HepG2 (cell line): Measurements from ENCODE around the gene PRSS27. TPM values are rescaled to one million over a fixed set of nuclear protein-coding genes. Genes with fewer than 3 reads are reported as not detected.

Experiments used
- ATF1 ChIP-seq: IDR thresholded peaks from 2 replicates; pipeline ENCODE4 v1.6.1; 2016; ENCODE audit warnings: mild to moderate bottlenecking, control low read depth
- EED ChIP-seq: sonication (generic); formaldehyde crosslinking; IDR thresholded peaks from 2 replicates; pipeline ENCODE4 v1.5.0; 2020; ENCODE audit warnings: mild to moderate bottlenecking, missing genetic modification reagents
- ELF3 ChIP-seq: IDR thresholded peaks from 2 replicates; pipeline ENCODE4 v1.6.1; 2016; ENCODE audit warnings: missing genetic modification reagents, missing compliant biosample characterization
- KDM5A ChIP-seq: fragments of 200-600 bp; sonication (generic); IDR thresholded peaks from 2 replicates; pipeline ENCODE4 v1.7.0; 2018; ENCODE audit warnings: antibody characterized with exemption, mild to moderate bottlenecking, low read length, borderline replicate concordance
- PHB2 ChIP-seq: fragments of 450-650 bp; IDR thresholded peaks from 2 replicates; pipeline ENCODE4 v1.6.1; 2018; ENCODE audit not compliant: partially characterized antibody
- SMC3 ChIP-seq: IDR thresholded peaks from 2 replicates; pipeline ENCODE4 v1.6.1; 2011; ENCODE audit warnings: low read length, improper control_type of control experiment
- SOX6 ChIP-seq, 2 experiments: fragments of 450-650 bp in 1 of 2; sonication (generic) in 1 of 2; formaldehyde crosslinking in 1 of 2; IDR thresholded peaks; 2 replicates each; pipeline versions ENCODE4 v1.4.0 to v1.6.1; 2017 to 2020; ENCODE audit warnings: antibody characterized with exemption in 1 of 2, mild to moderate bottlenecking in 1 of 2, missing genetic modification reagents in 1 of 2
- ZFAT ChIP-seq: sonication (generic); formaldehyde crosslinking; conservative IDR thresholded peaks from 2 replicates; pipeline ENCODE4 v1.8.1; 2023; ENCODE audit warnings: missing genetic modification reagents, inconsistent platforms
- ZMYM4 ChIP-seq: sonication (generic); formaldehyde crosslinking; IDR thresholded peaks from 2 replicates; pipeline ENCODE4 v1.8.1; 2023; ENCODE audit warnings: mild to moderate bottlenecking, missing genetic modification reagents
- ZNF331 ChIP-seq: sonication (generic); formaldehyde crosslinking; IDR thresholded peaks from 2 replicates; pipeline ENCODE4 v1.4.0; 2020; ENCODE audit warnings: missing genetic modification reagents
- ZNF383 ChIP-seq: sonication (generic); formaldehyde crosslinking; IDR thresholded peaks from 2 replicates; pipeline ENCODE4 v1.4.0; 2020; ENCODE audit warnings: missing genetic modification reagents, mild to moderate bottlenecking, borderline replicate concordance
- ZNF44 ChIP-seq: sonication (generic); formaldehyde crosslinking; IDR thresholded peaks from 2 replicates; pipeline ENCODE4 v1.5.1; 2020; ENCODE audit warnings: mild to moderate bottlenecking, missing genetic modification reagents
- ZNF496 ChIP-seq: sonication (generic); formaldehyde crosslinking; IDR thresholded peaks from 2 replicates; pipeline ENCODE4 v1.8.1; 2023; ENCODE audit warnings: mild to moderate bottlenecking, moderate library complexity, missing genetic modification reagents; ENCODE audit not compliant: insufficient replicate concordance
- ZNF607 ChIP-seq: sonication (generic); formaldehyde crosslinking; IDR thresholded peaks from 2 replicates; pipeline ENCODE4 v1.5.1; 2020; ENCODE audit warnings: missing genetic modification reagents, mild to moderate bottlenecking, borderline replicate concordance
- ZNF773 ChIP-seq: sonication (generic); formaldehyde crosslinking; IDR thresholded peaks from 2 replicates; pipeline ENCODE4 v1.4.0; 2020; ENCODE audit warnings: missing genetic modification reagents, borderline replicate concordance
- polyA plus RNA-seq, 8 experiments: library from polyadenylated mRNA; depleted of rRNA in 3 of 8; stranded (reverse) in 7 of 8; unstranded in 1 of 8; fragments of >200 nt; fragmentation: Illumina TruSeq in 4 of 8; extraction: Trizol in 4 of 8; gene quantifications; 2 replicates each; pipeline versions ENCODE4 v1.2.1 to v1.2.3, GENCODE V29; 2011 to 2016; ENCODE audit warnings: low read depth in 4 of 8, missing spikeins in 1 of 8, mixed read lengths in 1 of 8; ENCODE audit not compliant: insufficient read depth in 1 of 8
- total RNA-seq, 5 experiments: library from RNA; depleted of rRNA; stranded (reverse); fragments of >200 nt; fragmentation: Illumina TruSeq; extraction: Trizol; gene quantifications; 2 replicates each; pipeline ENCODE4 v1.2.3, GENCODE V29; 2016; ENCODE audit warnings: low read depth in 1 of 5
- TF ChIP-seq, protein P1 (sequence below): sonication (generic); formaldehyde crosslinking; IDR thresholded peaks from 2 replicates; pipeline ENCODE4 v1.4.0; 2020; ENCODE audit warnings: missing genetic modification reagents, borderline replicate concordance
- TF ChIP-seq, protein P2 (sequence below): sonication (generic); formaldehyde crosslinking; IDR thresholded peaks from 2 replicates; pipeline ENCODE4 v1.4.0; 2020; ENCODE audit warnings: low read depth, mild to moderate bottlenecking, missing genetic modification reagents
- TF ChIP-seq, protein P3 (sequence below): sonication (generic); formaldehyde crosslinking; IDR thresholded peaks from 2 replicates; pipeline ENCODE4 v1.4.0; 2020; ENCODE audit warnings: missing genetic modification reagents
- TF ChIP-seq, protein P4 (sequence below): sonication (generic); formaldehyde crosslinking; IDR thresholded peaks from 2 replicates; pipeline ENCODE4 v1.4.0; 2020; ENCODE audit warnings: missing genetic modification reagents

Gene PRSS27
- total and polyA plus RNA-seq, 2 of the 13 experiments (the other 11 are each of a cell fraction or from before 2014, with no cell fraction given): 0.20 to 0.73 TPM

DNA sequence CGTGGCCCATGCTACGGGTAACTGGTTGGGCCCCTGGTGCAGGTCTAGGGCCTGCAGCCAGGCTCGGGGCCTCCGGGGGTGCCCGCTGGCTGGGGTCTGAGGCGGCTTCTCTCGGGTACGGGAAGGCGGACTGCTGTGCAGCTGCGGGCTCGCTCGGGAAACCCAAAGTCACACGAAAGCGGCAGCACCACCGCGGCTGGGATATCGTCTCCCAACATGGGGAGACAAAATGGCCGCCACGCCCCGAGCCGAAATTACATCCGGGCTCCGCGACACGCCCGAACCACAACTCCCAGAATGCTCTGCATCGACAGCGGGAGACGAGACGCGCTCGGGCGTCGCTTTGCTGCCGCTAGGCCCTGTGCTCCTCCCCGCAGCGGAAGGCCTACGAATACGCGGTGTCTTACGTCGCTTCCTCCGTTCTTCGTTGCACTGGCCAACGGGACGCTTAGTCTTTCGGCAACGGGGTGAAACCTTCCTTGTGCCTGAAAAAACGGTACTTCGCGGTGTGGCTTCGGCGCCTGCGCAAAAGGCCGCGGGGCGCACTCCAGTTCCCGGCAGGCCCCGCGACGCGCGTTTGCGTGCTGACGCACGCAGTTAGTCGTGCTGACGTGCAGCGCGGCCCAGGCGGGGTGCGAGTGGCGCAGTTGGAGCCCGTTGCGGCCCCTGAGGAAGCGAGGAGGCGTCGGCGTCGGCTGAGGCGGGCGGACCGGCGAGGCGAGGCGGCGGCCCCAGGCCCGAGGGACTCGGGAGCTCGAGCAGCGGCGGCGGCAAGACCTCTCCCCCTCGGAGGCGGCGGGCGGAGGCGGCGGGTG is 32.2 kb upstream of the PRSS27 start, which contains the start of gene SRRM2 (continued):
- TF ChIP-seq KDM5A (peak; percentile 48; the same call in 1 of the 2 replicates), ZMYM4 (CRISPR knock-in tag) (peak; percentile 63), ZNF383 (no peak), ZNF331 (0 out of 2 replicates have a peak, but pooled peaks have one; percentile 1), EED (no peak; the same call in 1 of the 2 replicates), ZNF44 (CRISPR knock-in tag) (peak; percentile 46; the same call in 1 of the 2 replicates), ZNF496 (CRISPR knock-in tag) (no peak), SOX6 (IDR thresholded peaks at IDR 0.05) (no peak), SOX6 (CRISPR knock-in tag; IDR thresholded peaks at IDR 0.05) (peak; percentile 61), ZNF607 (CRISPR knock-in tag) (peak; percentile 86), ZNF773 (CRISPR knock-in tag) (peak; percentile 93; the same call in 1 of the 2 replicates), ELF3 (peak; percentile 9; the same call in 1 of the 2 replicates), ZFAT (CRISPR knock-in tag) (peak; percentile 55; the same call in 1 of the 2 replicates), ATF1 (CRISPR knock-in tag) (peak; percentile 92), SMC3 (no peak), PHB2 (no peak)
- TF ChIP-seq, protein P1, sequence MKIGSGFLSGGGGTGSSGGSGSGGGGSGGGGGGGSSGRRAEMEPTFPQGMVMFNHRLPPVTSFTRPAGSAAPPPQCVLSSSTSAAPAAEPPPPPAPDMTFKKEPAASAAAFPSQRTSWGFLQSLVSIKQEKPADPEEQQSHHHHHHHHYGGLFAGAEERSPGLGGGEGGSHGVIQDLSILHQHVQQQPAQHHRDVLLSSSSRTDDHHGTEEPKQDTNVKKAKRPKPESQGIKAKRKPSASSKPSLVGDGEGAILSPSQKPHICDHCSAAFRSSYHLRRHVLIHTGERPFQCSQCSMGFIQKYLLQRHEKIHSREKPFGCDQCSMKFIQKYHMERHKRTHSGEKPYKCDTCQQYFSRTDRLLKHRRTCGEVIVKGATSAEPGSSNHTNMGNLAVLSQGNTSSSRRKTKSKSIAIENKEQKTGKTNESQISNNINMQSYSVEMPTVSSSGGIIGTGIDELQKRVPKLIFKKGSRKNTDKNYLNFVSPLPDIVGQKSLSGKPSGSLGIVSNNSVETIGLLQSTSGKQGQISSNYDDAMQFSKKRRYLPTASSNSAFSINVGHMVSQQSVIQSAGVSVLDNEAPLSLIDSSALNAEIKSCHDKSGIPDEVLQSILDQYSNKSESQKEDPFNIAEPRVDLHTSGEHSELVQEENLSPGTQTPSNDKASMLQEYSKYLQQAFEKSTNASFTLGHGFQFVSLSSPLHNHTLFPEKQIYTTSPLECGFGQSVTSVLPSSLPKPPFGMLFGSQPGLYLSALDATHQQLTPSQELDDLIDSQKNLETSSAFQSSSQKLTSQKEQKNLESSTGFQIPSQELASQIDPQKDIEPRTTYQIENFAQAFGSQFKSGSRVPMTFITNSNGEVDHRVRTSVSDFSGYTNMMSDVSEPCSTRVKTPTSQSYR (CRISPR knock-in tag): no peak; the same call in 1 of the 2 replicates
- TF ChIP-seq, protein P2, sequence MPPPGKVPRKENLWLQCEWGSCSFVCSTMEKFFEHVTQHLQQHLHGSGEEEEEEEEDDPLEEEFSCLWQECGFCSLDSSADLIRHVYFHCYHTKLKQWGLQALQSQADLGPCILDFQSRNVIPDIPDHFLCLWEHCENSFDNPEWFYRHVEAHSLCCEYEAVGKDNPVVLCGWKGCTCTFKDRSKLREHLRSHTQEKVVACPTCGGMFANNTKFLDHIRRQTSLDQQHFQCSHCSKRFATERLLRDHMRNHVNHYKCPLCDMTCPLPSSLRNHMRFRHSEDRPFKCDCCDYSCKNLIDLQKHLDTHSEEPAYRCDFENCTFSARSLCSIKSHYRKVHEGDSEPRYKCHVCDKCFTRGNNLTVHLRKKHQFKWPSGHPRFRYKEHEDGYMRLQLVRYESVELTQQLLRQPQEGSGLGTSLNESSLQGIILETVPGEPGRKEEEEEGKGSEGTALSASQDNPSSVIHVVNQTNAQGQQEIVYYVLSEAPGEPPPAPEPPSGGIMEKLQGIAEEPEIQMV (CRISPR knock-in tag): no peak
- TF ChIP-seq, protein P3, sequence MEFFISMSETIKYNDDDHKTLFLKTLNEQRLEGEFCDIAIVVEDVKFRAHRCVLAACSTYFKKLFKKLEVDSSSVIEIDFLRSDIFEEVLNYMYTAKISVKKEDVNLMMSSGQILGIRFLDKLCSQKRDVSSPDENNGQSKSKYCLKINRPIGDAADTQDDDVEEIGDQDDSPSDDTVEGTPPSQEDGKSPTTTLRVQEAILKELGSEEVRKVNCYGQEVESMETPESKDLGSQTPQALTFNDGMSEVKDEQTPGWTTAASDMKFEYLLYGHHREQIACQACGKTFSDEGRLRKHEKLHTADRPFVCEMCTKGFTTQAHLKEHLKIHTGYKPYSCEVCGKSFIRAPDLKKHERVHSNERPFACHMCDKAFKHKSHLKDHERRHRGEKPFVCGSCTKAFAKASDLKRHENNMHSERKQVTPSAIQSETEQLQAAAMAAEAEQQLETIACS (CRISPR knock-in tag): peak; percentile 52
- TF ChIP-seq, protein P4, sequence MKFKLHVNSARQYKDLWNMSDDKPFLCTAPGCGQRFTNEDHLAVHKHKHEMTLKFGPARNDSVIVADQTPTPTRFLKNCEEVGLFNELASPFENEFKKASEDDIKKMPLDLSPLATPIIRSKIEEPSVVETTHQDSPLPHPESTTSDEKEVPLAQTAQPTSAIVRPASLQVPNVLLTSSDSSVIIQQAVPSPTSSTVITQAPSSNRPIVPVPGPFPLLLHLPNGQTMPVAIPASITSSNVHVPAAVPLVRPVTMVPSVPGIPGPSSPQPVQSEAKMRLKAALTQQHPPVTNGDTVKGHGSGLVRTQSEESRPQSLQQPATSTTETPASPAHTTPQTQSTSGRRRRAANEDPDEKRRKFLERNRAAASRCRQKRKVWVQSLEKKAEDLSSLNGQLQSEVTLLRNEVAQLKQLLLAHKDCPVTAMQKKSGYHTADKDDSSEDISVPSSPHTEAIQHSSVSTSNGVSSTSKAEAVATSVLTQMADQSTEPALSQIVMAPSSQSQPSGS (CRISPR knock-in tag): no peak
